Measurements from ENCODE around the gene GPAT3.
"Not testable (repeated sequence)": the region's sequence is repeated elsewhere in the genome, so short reads cannot be mapped to it uniquely, and the experiment has no call there.

GPAT3 gene

GRCh38 chr4:83568062-83568461 lies 32.2 kb downstream of the GPAT3 start:
- DNase-seq (ENCODE audit: extremely low read depth, low read depth) = no peak
- no peak for TF ChIP-seq CTCF (IDR thresholded peaks at IDR 0.05; ENCODE audit: low read depth, low read length)

GRCh38 chr4:83569429-83569828 lies 33.5 kb downstream of the GPAT3 start:
- no peak for TF ChIP-seq CTCF (IDR thresholded peaks at IDR 0.05; ENCODE audit: low read depth, low read length)
- DNase-seq (ENCODE audit: extremely low read depth, low read depth) = no peak

- DNase-seq (ENCODE audit: extremely low read depth, low read depth) = no peak
- no peak for TF ChIP-seq CTCF (IDR thresholded peaks at IDR 0.05; ENCODE audit: low read depth, low read length)
These were observed 34.1 kb downstream of the GPAT3 start for GRCh38 chr4:83569987-83570386.

- no peak for DNase-seq (ENCODE audit: extremely low read depth, low read depth)
- no peak for TF ChIP-seq CTCF (IDR thresholded peaks at IDR 0.05; ENCODE audit: low read depth, low read length)
These were observed 36.9 kb downstream of the GPAT3 start for GRCh38 chr4:83572848-83573247.

GRCh38 chr4:83574247-83574646 lies 38.3 kb downstream of the GPAT3 start:
- no peak for DNase-seq (ENCODE audit: extremely low read depth, low read depth)
- no peak for TF ChIP-seq CTCF (IDR thresholded peaks at IDR 0.05; ENCODE audit: low read depth, low read length)

GRCh38 chr4:83576237-83576636 lies 40.3 kb downstream of the GPAT3 start:
- not testable (repeated sequence) for DNase-seq (ENCODE audit: extremely low read depth, low read depth)

- no peak for DNase-seq (ENCODE audit: extremely low read depth, low read depth)
- TF ChIP-seq CTCF (IDR thresholded peaks at IDR 0.05; ENCODE audit: low read depth, low read length) = no peak
These were observed 45.7 kb downstream of the GPAT3 start for GRCh38 chr4:83581411-83582288.
